ENCODE measurements around the gene RNF138.
"Not testable (repeated sequence)": the region's sequence is repeated elsewhere in the genome, so short reads cannot be mapped to it uniquely, and the experiment has no call there.

Gene RNF138

DNA sequence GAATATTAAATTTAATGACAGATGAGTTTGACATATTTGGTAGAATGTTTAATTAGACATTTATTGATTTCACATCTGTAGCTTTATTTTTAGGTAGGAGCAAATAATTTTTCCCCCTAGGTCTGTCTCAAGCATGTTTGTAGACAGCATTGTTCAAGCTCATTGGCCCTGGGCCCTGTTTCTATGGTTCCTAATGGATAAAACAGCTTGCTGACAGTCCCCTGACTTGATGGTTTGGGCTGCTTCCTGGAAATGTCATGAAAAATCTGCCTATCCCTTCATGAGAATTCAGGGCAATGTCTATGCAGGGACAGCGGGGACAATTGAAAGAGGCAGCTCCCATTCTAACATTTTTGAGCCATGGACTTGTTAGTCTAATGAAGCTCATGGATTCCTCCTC lies 83.6 kb downstream of the RNF138 start:
- no peak for DNase-seq (ENCODE audit: low spot score)

DNA sequence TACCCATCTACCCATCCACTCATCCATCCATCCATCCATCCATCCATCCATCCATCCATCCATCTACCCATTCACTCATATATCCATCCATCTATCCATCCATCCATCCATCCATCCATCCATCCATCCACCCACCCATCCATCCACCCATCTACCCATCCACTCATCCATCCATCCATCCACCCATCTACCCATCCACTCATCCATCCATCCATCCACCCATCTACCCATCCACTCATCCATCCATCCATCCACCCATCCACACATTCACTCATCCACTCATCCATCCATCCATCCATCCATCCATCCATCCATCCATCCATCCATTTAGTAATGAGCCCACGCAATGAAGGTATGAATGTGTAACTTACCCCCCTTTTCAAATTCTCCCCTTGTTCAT lies 85.1 kb downstream of the RNF138 start:
- DNase-seq (ENCODE audit: low spot score), result not testable (repeated sequence)

DNA sequence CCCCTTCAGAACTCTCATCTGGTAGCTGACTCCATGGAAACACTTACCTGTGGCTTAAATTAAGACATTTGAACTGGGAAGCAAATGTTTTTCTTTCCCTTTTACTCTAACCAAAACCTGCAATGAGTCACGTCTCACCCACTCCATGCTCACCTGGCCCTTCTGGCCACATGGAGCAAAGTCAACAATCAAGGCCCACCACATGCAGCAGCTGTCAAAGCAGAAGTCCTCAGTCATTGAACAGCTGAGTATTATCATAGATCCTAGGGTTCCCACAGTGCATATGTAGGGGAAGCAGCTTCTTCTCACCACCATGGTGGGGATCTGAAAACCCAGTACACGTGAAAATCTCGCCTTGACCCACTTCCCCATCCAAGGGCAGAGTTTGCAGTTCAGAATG lies 85.9 kb downstream of the RNF138 start:
- DNase-seq (ENCODE audit: low spot score), result no peak

Data from HuH-7.5 (cell line).